ENCODE results near the gene ATXN7L1. TPM values are rescaled to one million over a fixed set of nuclear protein-coding genes. Genes with fewer than 3 reads are reported as not detected.
A peak's percentile ranks its signal among the peaks of the same experiment; 100 is the strongest.

The ATXN7L1 gene
- polyA plus RNA-seq, 1 of the 3 experiments (the other 2 are of a cell fraction), result 6.0 TPM

- POLR2A ChIA-PET, result no interaction called here
- Histone ChIP-seq H3K36me3 (replicated peaks in 1 of 2; ENCODE audit: control insufficient read depth in 1 of 2, insufficient read depth in 2 of 2, low read length in 1 of 2) (peaks cover 2 to 5% of the 10 kb centered on the region in 2 experiments), H3K4me1 (ENCODE audit: control insufficient read depth in 1 of 2, insufficient read depth in 2 of 2, low read depth in 1 of 2, low read length in 1 of 2) (peaks cover 22 to 35% of the 10 kb centered on the region in 2 experiments), H3K9me2 (no peaks in the 10 kb centered on the region), H3F3A (replicated peaks; ENCODE audit: insufficient read depth) (peaks cover 30% of the 10 kb centered on the region), H3K9me3 (no peaks in the 10 kb centered on the region), H3K79me2 (ENCODE audit: insufficient read depth) (no peaks in the 10 kb centered on the region), H3K4me3 (ENCODE audit: low read depth in 2 of 2, low read length in 1 of 2) (no peak overlapping the region), H3K9ac (no peak overlapping the region), H3K27me3 (ENCODE audit: insufficient read depth) (no peaks in the 10 kb centered on the region), H3K4me2 (no peak overlapping the region), H2AFZ (ENCODE audit: low read depth) (no peak overlapping the region), H4K20me1 (ENCODE audit: insufficient read depth) (0 out of 2 replicates have a peak, but pooled peaks cover 3% of the 10 kb centered on the region), H3K27ac (ENCODE audit: low read depth in 2 of 2, low read length in 1 of 2) (no peak overlapping the region)
- WGBS (ENCODE audit: low lambda C conversion rate), result 86% methylated on average over 3 of the region's 3 CpGs
- no peak for DNase-seq
- CTCF ChIA-PET, result interaction anchor here (0.9 to 18.1 kb wide), 5 partner anchors 9 to 269 kb away, joined by 3 to 356 read pairs (median 4); no protein-coding TSS in a partner anchor
- TF ChIP-seq MXI1 (IDR thresholded peaks at IDR 0.05; ENCODE audit: low read depth, low read length), result no peak
- TF ChIP-seq GATA2 (CRISPR knock-in tag; IDR thresholded peaks at IDR 0.05), result no peak
- TF ChIP-seq REST (IDR thresholded peaks at IDR 0.05; ENCODE audit: low read depth, low read length), result no peak
- TF ChIP-seq, protein P1, sequence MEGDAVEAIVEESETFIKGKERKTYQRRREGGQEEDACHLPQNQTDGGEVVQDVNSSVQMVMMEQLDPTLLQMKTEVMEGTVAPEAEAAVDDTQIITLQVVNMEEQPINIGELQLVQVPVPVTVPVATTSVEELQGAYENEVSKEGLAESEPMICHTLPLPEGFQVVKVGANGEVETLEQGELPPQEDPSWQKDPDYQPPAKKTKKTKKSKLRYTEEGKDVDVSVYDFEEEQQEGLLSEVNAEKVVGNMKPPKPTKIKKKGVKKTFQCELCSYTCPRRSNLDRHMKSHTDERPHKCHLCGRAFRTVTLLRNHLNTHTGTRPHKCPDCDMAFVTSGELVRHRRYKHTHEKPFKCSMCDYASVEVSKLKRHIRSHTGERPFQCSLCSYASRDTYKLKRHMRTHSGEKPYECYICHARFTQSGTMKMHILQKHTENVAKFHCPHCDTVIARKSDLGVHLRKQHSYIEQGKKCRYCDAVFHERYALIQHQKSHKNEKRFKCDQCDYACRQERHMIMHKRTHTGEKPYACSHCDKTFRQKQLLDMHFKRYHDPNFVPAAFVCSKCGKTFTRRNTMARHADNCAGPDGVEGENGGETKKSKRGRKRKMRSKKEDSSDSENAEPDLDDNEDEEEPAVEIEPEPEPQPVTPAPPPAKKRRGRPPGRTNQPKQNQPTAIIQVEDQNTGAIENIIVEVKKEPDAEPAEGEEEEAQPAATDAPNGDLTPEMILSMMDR (IDR thresholded peaks at IDR 0.05), result no peak
- no peak for TF ChIP-seq NFIC (IDR thresholded peaks at IDR 0.05; ENCODE audit: borderline replicate concordance)
Observed at GRCh38 chr7:105773030-105773460, 103.4 kb downstream of the ATXN7L1 start.

DNA sequence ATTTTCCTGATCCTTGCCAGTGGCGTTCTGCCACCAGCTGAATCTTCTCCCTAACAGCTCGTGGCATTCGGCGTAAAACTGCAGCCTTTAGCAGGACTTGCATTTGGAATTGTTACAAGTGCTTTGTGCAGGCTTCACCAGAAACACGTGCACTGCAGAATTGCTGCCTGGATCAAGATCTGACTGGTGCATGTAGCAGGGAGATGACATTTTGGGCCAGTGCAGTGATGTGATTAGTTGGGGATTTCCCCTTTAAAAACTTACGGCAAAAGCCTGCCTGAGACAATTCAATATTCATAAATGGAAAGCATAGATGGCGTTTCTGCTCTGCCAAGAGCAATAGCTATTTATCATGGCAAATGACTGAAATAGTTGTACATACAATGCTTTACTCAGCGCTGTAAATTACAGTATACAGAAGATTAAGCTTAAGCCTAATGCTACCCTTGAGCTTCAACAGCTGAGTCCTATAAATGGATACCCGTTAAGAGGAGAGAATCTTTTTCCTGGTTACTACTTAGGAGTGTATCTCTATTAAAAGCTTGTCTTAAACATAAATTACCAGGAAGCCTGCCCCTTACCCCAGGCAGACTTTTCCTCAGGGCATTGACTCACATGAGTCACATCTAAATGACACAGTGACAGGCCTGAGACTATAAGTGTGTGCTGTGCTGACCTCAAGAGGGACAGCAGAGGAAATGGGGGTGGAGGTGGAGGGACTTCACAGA, 106.3 kb downstream of the ATXN7L1 start:
- Histone ChIP-seq H3K4me2 (peak overlapping the region; percentile 6; the same call in 1 of the 2 replicates), H3K9me2 (no peaks in the 10 kb centered on the region), H4K20me1 (ENCODE audit: insufficient read depth) (no peaks in the 10 kb centered on the region), H3K27ac (ENCODE audit: low read depth in 2 of 2, low read length in 1 of 2) (peak overlapping the region; percentile 49 to 72; a peak in 3 of 4 replicates), H3K27me3 (ENCODE audit: insufficient read depth) (no peaks in the 10 kb centered on the region), H3K4me3 (ENCODE audit: low read depth in 2 of 2, low read length in 1 of 2) (no peak overlapping the region), H2AFZ (ENCODE audit: low read depth) (no peak overlapping the region), H3K9ac (no peak overlapping the region), H3K36me3 (replicated peaks in 1 of 2; ENCODE audit: control insufficient read depth in 1 of 2, insufficient read depth in 2 of 2, low read length in 1 of 2) (peaks cover 2 to 5% of the 10 kb centered on the region in 2 experiments), H3K79me2 (ENCODE audit: insufficient read depth) (no peaks in the 10 kb centered on the region), H3K9me3 (no peaks in the 10 kb centered on the region), H3F3A (replicated peaks; ENCODE audit: insufficient read depth) (peaks cover 9% of the 10 kb centered on the region), H3K4me1 (ENCODE audit: control insufficient read depth in 1 of 2, insufficient read depth in 2 of 2, low read depth in 1 of 2, low read length in 1 of 2) (peaks cover 25 to 35% of the 10 kb centered on the region in 2 experiments)
- peak; percentile 37 for DNase-seq
- WGBS (ENCODE audit: low lambda C conversion rate), result 27% methylated on average over 9 of the region's 9 CpGs
- ChIA-PET CTCF (interaction anchor here (0.6 to 18.1 kb wide), 10 partner anchors 9 to 1221 kb away, joined by 3 to 356 read pairs (median 4); no protein-coding TSS in a partner anchor), POLR2A (no interaction called here)
- TF ChIP-seq TEAD4 (IDR thresholded peaks at IDR 0.05; ENCODE audit: borderline replicate concordance, insufficient read depth), result peak; percentile 42; the same call in 1 of the 2 replicates
- 0 out of 2 replicates have a peak, but pooled peaks have one; percentile 26 for TF ChIP-seq POLR2AphosphoS5 (IDR thresholded peaks at IDR 0.05; ENCODE audit: low read depth, low read length)
- no peak for TF ChIP-seq EZH2phosphoT487 (IDR thresholded peaks at IDR 0.05; ENCODE audit: borderline replicate concordance, low read depth)
- TF ChIP-seq FOXM1 (IDR thresholded peaks at IDR 0.05; ENCODE audit: low read depth), result no peak
- TF ChIP-seq SMC3 (IDR thresholded peaks at IDR 0.05; ENCODE audit: low read depth, low read length), result no peak
- TF ChIP-seq NFIC (IDR thresholded peaks at IDR 0.05; ENCODE audit: borderline replicate concordance), result peak; percentile 78
- TF ChIP-seq FOSL2 (IDR thresholded peaks at IDR 0.05; ENCODE audit: borderline replicate concordance, low read depth), result 0 out of 2 replicates have a peak, but pooled peaks have one; percentile 6
- TF ChIP-seq USF2 (IDR thresholded peaks at IDR 0.05; ENCODE audit: borderline replicate concordance, low read depth, low read length), result no peak; the same call in 1 of the 2 replicates
- no peak for TF ChIP-seq CHD2 (IDR thresholded peaks at IDR 0.05; ENCODE audit: low read length, partially characterized antibody)
- TF ChIP-seq YY1 (IDR thresholded peaks at IDR 0.05; ENCODE audit: low read depth), result 0 out of 2 replicates have a peak, but pooled peaks have one; percentile 24
- 0 out of 2 replicates have a peak, but pooled peaks have one; percentile 40 for TF ChIP-seq SIN3A (IDR thresholded peaks at IDR 0.05; ENCODE audit: borderline replicate concordance, low read depth, low read length)
- TF ChIP-seq JUND (IDR thresholded peaks at IDR 0.05), result peak; percentile 56
- no peak for TF ChIP-seq RCOR1 (IDR thresholded peaks at IDR 0.05; ENCODE audit: low read length)
- peak; percentile 65 for TF ChIP-seq TCF12 (IDR thresholded peaks at IDR 0.05)
- no peak for TF ChIP-seq ELF1 (IDR thresholded peaks at IDR 0.05)
- TF ChIP-seq, protein P2, sequence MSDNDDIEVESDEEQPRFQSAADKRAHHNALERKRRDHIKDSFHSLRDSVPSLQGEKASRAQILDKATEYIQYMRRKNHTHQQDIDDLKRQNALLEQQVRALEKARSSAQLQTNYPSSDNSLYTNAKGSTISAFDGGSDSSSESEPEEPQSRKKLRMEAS (IDR thresholded peaks at IDR 0.05; ENCODE audit: low read depth), result peak; percentile 88
- TF ChIP-seq RFX5 (IDR thresholded peaks at IDR 0.05; ENCODE audit: low read length), result no peak

Measured in SK-N-SH (cell line).